ENCODE results near the gene ICOS. TPM values are rescaled to one million over a fixed set of nuclear protein-coding genes. Genes with fewer than 3 reads are reported as not detected.
"Not testable (repeated sequence)": the region's sequence is repeated elsewhere in the genome, so short reads cannot be mapped to it uniquely, and the experiment has no call there.

The ICOS gene
- total RNA-seq, 1 donor from 2014 or later: not detected

DNA sequence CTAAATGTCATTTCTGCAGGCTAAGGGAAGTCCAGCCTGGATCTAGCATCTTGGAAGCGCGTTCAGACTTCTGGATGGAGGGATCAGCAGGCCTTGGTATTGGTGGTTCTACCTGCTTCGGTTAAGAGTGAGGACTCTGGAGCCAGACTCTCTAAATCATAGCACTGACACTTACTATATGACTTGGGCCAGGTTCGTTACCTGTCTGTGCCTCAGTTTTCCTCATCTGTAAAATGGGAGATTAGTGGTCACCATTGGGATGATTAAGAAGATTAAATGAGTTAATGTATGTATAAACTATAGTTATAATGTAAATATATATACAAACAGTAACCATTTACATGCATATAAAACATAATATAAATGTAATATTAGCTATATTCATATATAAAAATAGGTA, 995 bp upstream of the ICOS start:
- TF ChIP-seq, protein P1, sequence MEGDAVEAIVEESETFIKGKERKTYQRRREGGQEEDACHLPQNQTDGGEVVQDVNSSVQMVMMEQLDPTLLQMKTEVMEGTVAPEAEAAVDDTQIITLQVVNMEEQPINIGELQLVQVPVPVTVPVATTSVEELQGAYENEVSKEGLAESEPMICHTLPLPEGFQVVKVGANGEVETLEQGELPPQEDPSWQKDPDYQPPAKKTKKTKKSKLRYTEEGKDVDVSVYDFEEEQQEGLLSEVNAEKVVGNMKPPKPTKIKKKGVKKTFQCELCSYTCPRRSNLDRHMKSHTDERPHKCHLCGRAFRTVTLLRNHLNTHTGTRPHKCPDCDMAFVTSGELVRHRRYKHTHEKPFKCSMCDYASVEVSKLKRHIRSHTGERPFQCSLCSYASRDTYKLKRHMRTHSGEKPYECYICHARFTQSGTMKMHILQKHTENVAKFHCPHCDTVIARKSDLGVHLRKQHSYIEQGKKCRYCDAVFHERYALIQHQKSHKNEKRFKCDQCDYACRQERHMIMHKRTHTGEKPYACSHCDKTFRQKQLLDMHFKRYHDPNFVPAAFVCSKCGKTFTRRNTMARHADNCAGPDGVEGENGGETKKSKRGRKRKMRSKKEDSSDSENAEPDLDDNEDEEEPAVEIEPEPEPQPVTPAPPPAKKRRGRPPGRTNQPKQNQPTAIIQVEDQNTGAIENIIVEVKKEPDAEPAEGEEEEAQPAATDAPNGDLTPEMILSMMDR (IDR thresholded peaks at IDR 0.05; ENCODE audit: partially characterized antibody, unreplicated experiment): no peak
- Mint-ChIP-seq H3K36me3 (ENCODE audit: unreplicated experiment) (no peaks in the 10 kb centered on the region), H3K27ac (ENCODE audit: unreplicated experiment) (no peak overlapping the region), H3K9me3 (ENCODE audit: unreplicated experiment) (no peaks in the 10 kb centered on the region), H3K27me3 (ENCODE audit: unreplicated experiment) (no peaks in the 10 kb centered on the region), H3K4me3 (ENCODE audit: unreplicated experiment) (no peak overlapping the region), H3K4me1 (ENCODE audit: low read depth, unreplicated experiment) (no peaks in the 10 kb centered on the region)
- DNase-seq: no peak

DNA sequence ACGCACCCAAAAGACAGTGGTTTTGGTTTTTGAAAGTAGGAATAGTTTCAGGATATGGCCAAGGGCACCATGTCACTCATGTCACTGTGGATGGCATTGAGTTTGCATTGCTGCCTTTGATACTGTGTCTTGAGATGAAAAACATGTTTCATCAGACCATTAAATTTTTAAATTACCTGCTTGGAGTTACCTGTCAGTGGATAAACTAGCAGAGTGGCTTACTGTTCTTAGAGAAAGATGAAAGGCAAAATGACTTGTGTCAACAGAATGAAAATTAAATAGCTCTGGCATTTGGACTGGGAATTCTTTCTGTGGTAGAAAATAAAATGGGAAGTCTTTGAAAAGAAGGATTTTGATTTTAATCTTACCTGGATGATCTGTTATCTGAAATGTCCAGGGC, 386 bp downstream of the ICOS start:
- H3K27me3 Mint-ChIP-seq (ENCODE audit: unreplicated experiment): no peaks in the 10 kb centered on the region
- no peaks in the 10 kb centered on the region for H3K9me3 Mint-ChIP-seq (ENCODE audit: unreplicated experiment)

DNA sequence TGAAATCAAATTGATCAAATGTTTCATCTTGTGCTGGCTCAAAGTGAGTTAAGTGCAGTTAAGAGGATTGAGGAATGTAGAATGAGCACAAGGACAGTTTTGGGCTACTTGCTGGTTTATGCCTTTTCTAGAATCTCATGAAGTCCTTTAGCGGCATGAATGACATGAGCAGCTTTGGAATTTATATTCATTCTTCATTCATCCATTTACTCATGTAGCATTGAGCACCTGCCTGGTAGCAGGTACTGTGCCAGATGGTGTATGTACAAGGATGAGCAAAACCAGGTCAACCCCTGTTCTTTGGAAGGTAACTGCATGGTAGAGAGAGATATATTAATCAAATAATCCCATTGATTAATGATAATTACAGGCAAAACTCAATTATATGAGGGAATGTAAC, 1.2 kb downstream of the ICOS start:
- H3K4me1 Mint-ChIP-seq (ENCODE audit: low read depth, unreplicated experiment): no peaks in the 10 kb centered on the region
- H3K27ac Mint-ChIP-seq (ENCODE audit: unreplicated experiment): no peak overlapping the region
- no peaks in the 10 kb centered on the region for H3K9me3 Mint-ChIP-seq (ENCODE audit: unreplicated experiment)
- no peaks in the 10 kb centered on the region for H3K36me3 Mint-ChIP-seq (ENCODE audit: unreplicated experiment)
- H3K4me3 Mint-ChIP-seq (ENCODE audit: unreplicated experiment): no peak overlapping the region
- TF ChIP-seq, protein P1 (IDR thresholded peaks at IDR 0.05; ENCODE audit: partially characterized antibody, unreplicated experiment): no peak
- DNase-seq: no peak
- no peaks in the 10 kb centered on the region for H3K27me3 Mint-ChIP-seq (ENCODE audit: unreplicated experiment)

More for the DNA sequence above, 386 bp downstream of the ICOS start:
- Mint-ChIP-seq H3K4me1 (ENCODE audit: low read depth, unreplicated experiment) (no peaks in the 10 kb centered on the region), H3K36me3 (ENCODE audit: unreplicated experiment) (no peaks in the 10 kb centered on the region), H3K27ac (ENCODE audit: unreplicated experiment) (no peak overlapping the region), H3K4me3 (ENCODE audit: unreplicated experiment) (no peak overlapping the region)
- TF ChIP-seq, protein P1 (IDR thresholded peaks at IDR 0.05; ENCODE audit: partially characterized antibody, unreplicated experiment): no peak
- no peak for DNase-seq

DNA sequence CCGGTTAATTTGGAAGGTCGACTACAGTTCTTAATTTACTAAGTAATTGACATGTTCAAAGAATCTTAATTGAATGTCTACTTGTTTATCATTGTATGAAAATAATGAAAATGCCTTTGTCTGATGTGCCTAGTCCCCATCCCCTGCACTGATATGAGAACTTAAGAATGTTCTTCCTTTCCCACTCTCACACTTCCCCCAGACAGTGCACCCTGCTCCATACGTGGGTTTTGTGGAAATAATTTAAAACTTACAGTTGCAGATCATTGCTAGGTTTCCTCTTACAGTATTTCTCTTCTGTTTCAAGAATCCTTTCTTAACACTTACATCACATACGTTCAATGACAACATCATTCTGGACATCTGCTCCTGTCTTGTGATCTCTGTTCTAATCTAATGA, 3.5 kb downstream of the ICOS start:
- H3K4me3 Mint-ChIP-seq (ENCODE audit: unreplicated experiment): no peak overlapping the region
- H3K4me1 Mint-ChIP-seq (ENCODE audit: low read depth, unreplicated experiment): no peaks in the 10 kb centered on the region
- H3K9me3 Mint-ChIP-seq (ENCODE audit: unreplicated experiment): no peaks in the 10 kb centered on the region
- TF ChIP-seq, protein P1 (IDR thresholded peaks at IDR 0.05; ENCODE audit: partially characterized antibody, unreplicated experiment): no peak
- no peaks in the 10 kb centered on the region for H3K36me3 Mint-ChIP-seq (ENCODE audit: unreplicated experiment)
- H3K27ac Mint-ChIP-seq (ENCODE audit: unreplicated experiment): no peak overlapping the region
- no peaks in the 10 kb centered on the region for H3K27me3 Mint-ChIP-seq (ENCODE audit: unreplicated experiment)
- no peak for DNase-seq

GRCh38 chr2:203943493-203944382, 7.2 kb downstream of the ICOS start:
- not testable (repeated sequence) for DNase-seq; H3K36me3 Mint-ChIP-seq (ENCODE audit: unreplicated experiment); H3K9me3 Mint-ChIP-seq (ENCODE audit: unreplicated experiment); H3K4me1 Mint-ChIP-seq (ENCODE audit: low read depth, unreplicated experiment); H3K27me3 Mint-ChIP-seq (ENCODE audit: unreplicated experiment); H3K27ac Mint-ChIP-seq (ENCODE audit: unreplicated experiment); H3K4me3 Mint-ChIP-seq (ENCODE audit: unreplicated experiment)

Data from glutamatergic neuron (in vitro differentiated cells).